Gastroesophageal sphincter (tissue), 4 donors: ENCODE results near the gene ATG13. TPM values are rescaled to one million over a fixed set of nuclear protein-coding genes. Genes with fewer than 3 reads are reported as not detected.

Source experiments
- ATAC-seq: fragments of 150-250 bp; one replicate; pipeline ENCODE4 v1.9.1; 2016; ENCODE audit warnings: mild to moderate bottlenecking, moderate library complexity
- H3K27ac ChIP-seq, 4 donors: fragments of 200-600 bp; sonication (generic) in 3 of 4; 1 replicate in 3 of 4; 2 replicates in 1 of 4; pipeline ENCODE4 v1.5.1; 2016 to 2019
- H3K27me3 ChIP-seq: fragments of 200-600 bp; sonication (generic); one replicate; pipeline ENCODE4 v1.5.1; 2019
- H3K36me3 ChIP-seq, 2 donors: fragments of 200-600 bp; sonication (generic); one replicate each; pipeline ENCODE4 v1.5.1; 2019; ENCODE audit warnings: control low read depth in 1 of 2
- H3K4me1 ChIP-seq, 3 donors: fragments of 200-600 bp; sonication (generic); 1 replicate in 2 of 3; 2 replicates in 1 of 3; pipeline ENCODE4 v1.5.1; 2016 to 2019; ENCODE audit warnings: control low read depth in 2 of 3
- H3K4me3 ChIP-seq, 2 donors: fragments of 200-600 bp; sonication (generic); one replicate each; pipeline ENCODE4 v1.5.1; 2019; ENCODE audit warnings: mild to moderate bottlenecking in 1 of 2, moderate library complexity in 1 of 2
- H3K9me3 ChIP-seq, 3 donors: fragments of 200-600 bp; sonication (generic); one replicate each; pipeline ENCODE4 v1.5.1; 2017 to 2019; ENCODE audit warnings: control low read depth in 2 of 3
- EP300 ChIP-seq: sonication (generic); formaldehyde crosslinking; IDR thresholded peaks from one replicate; pipeline ENCODE4 v1.6.1; 2017; ENCODE audit warnings: antibody characterized with exemption, mild to moderate bottlenecking
- POLR2A ChIP-seq, 2 donors: fragments of 450-650 bp; IDR thresholded peaks; one replicate each; pipeline ENCODE4 v1.6.1; 2017; ENCODE audit warnings: antibody characterized with exemption in 2 of 2, mild to moderate bottlenecking in 2 of 2, moderate library complexity in 1 of 2
- POLR2AphosphoS5 ChIP-seq: sonication (generic); formaldehyde crosslinking; IDR thresholded peaks from one replicate; pipeline ENCODE4 v1.6.1; 2017; ENCODE audit warnings: antibody characterized with exemption
- WGBS, 2 donors: methylation state at CpG; one replicate each; pipeline ENCODE4 v1.1.5; 2018; ENCODE audit warnings: low coverage in 1 of 2; 5-methylcytosine and 5-hydroxymethylcytosine counted together
- total RNA-seq, 4 donors: library from RNA; depleted of rRNA; stranded (reverse); fragments of >200 nt; gene quantifications; one replicate each; pipeline ENCODE4 v1.1.0, GENCODE V29; 2016
- TF ChIP-seq, protein P1 (sequence below), 4 experiments: fragments of 200-600 bp in 2 of 4; fragments of 450-650 bp in 2 of 4; sonication (generic) in 1 of 4; IDR thresholded peaks; one replicate each; pipeline ENCODE4 v1.5.1; 2017 to 2019; ENCODE audit warnings: antibody characterized with exemption in 4 of 4, mild to moderate bottlenecking in 2 of 4, moderate library complexity in 2 of 4

The ATG13 gene
- total RNA-seq, 4 donors from 2014 or later: 47.8 to 81.1 (median 69.5) TPM

DNA sequence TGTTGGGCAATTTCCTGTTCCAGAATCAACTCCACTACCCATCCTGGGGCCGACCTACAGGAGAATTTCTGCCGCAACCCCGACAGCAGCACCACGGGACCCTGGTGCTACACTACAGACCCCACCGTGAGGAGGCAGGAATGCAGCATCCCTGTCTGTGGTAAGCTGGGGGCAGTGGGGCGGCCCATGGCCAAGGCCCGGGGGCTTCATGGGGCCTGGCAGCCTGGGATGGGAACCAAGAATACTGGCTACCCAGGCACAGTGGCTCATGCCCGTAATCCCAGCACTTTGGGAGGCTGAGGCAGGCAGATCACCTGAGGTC is 106.0 kb downstream of the ATG13 start:
- WGBS, 2 donors: no CpG with 5 or more reads among the region's 8 CpGs
- ATAC-seq: no peak
- Histone ChIP-seq H3K27me3 (no peaks in the 10 kb centered on the region), H3K36me3 (no peaks in the 10 kb centered on the region), H3K9me3 (no peaks in the 10 kb centered on the region), H3K4me1 (no peaks in the 10 kb centered on the region), H3K4me3 (no peak overlapping the region), H3K27ac (no peak overlapping the region)
- no peak for TF ChIP-seq POLR2A (IDR thresholded peaks at IDR 0.05)
- TF ChIP-seq, protein P1, sequence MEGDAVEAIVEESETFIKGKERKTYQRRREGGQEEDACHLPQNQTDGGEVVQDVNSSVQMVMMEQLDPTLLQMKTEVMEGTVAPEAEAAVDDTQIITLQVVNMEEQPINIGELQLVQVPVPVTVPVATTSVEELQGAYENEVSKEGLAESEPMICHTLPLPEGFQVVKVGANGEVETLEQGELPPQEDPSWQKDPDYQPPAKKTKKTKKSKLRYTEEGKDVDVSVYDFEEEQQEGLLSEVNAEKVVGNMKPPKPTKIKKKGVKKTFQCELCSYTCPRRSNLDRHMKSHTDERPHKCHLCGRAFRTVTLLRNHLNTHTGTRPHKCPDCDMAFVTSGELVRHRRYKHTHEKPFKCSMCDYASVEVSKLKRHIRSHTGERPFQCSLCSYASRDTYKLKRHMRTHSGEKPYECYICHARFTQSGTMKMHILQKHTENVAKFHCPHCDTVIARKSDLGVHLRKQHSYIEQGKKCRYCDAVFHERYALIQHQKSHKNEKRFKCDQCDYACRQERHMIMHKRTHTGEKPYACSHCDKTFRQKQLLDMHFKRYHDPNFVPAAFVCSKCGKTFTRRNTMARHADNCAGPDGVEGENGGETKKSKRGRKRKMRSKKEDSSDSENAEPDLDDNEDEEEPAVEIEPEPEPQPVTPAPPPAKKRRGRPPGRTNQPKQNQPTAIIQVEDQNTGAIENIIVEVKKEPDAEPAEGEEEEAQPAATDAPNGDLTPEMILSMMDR (IDR thresholded peaks at IDR 0.05): no peak

- no peaks in the 10 kb centered on the region for H3K36me3 ChIP-seq
- no peaks in the 10 kb centered on the region for H3K4me1 ChIP-seq
- H3K27me3 ChIP-seq: no peaks in the 10 kb centered on the region
- no peak for TF ChIP-seq POLR2AphosphoS5
- no peak for TF ChIP-seq EP300
- TF ChIP-seq, protein P1 (IDR thresholded peaks at IDR 0.05): no peak
- TF ChIP-seq POLR2A (IDR thresholded peaks at IDR 0.05): no peak
- H3K9me3 ChIP-seq: no peaks in the 10 kb centered on the region
- no peak overlapping the region for H3K27ac ChIP-seq
- H3K4me3 ChIP-seq: no peak overlapping the region
- ATAC-seq: no peak
- 40 to 48% methylated on average over 1 to 6 of the region's 8 CpGs for WGBS, 2 donors
Measured at GRCh38 chr11:46724088-46724487, 106.7 kb downstream of the ATG13 start.

Other genes with a start within 250 kb of the ATG13 start
- gene MDK, start 235.9 kb upstream of the ATG13 start, total RNA-seq: 10 to 100 TPM in 2 of 4 donors, 1 to 10 TPM in 2; 5.0 to 25.0 (median 14.1) TPM
- gene CHRM4, start 225.8 kb upstream of the ATG13 start, total RNA-seq: 1 to 10 TPM in 1 of 4 donors, under 1 TPM in 2, not detected in 1; 0.27 to 1.3 (median 0.69) TPM
- 10 to 100 TPM; 25.7 to 33.1 (median 30.2) TPM for gene AMBRA1, start 23.5 kb upstream of the ATG13 start, total RNA-seq
- 1 to 10 TPM; 1.9 to 4.2 (median 2.5) TPM for gene HARBI1, start 326 bp upstream of the ATG13 start, total RNA-seq
- 100 to 1,000 TPM in 1 of 4 donors, 10 to 100 TPM in 3; 57.3 to 105 (median 64.0) TPM for gene ARHGAP1, start 83.1 kb downstream of the ATG13 start, total RNA-seq
- gene ZNF408, start 83.5 kb downstream of the ATG13 start, total RNA-seq: 10 to 100 TPM in 3 of 4 donors, 1 to 10 TPM in 1; 4.7 to 14.2 (median 10.4) TPM
- 1 to 10 TPM in 1 of 4 donors, under 1 TPM in 1, not detected in 2; 0.62 to 3.6 TPM for gene F2, start 101.7 kb downstream of the ATG13 start, total RNA-seq
- gene CKAP5, start 228.7 kb downstream of the ATG13 start, total RNA-seq: 10 to 100 TPM; 39.8 to 46.9 (median 43.4) TPM